ENCODE data around the gene C5orf46. TPM values are rescaled to one million over a fixed set of nuclear protein-coding genes. Genes with fewer than 3 reads are reported as not detected.

C5orf46 gene
- polyA plus RNA-seq, 2 of the 4 experiments (the other 2 are of a cell fraction), result not detected

DNA sequence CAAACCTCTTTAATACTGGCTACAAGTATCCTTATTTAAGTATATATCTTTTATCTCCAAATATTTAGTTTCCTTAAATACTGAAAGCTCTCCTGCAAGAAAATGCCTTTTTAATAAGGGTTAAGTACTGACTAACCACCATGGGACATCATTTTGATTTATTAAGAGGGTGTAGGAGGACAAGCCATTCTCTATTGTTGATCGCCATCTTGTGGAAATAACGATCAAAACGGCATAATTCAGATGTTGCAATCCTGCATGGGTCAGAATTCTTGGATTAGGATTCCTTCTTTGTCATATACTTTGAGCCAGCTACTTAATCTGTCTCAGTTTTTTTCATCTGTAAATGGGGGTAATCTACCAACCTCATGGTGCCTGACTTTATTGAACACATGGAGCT is 28.7 kb upstream of the C5orf46 start:
- ChIA-PET POLR2A (no interaction called here), CTCF (interaction anchor here (0.6 to 4.7 kb wide), 21 partner anchors 9 to 388 kb away, joined by 3 to 35 read pairs (median 4); partner anchors contain the start of gene SCGB3A2)
- DNase-seq (ENCODE audit: low read depth in 1 of 2, low spot score in 1 of 2) (peak; percentile 10 to 52), FAIRE-seq (peak; percentile 77), ATAC-seq (peak; percentile 68 to 80; a peak in 5 of 6 replicates)
- H3K27ac ChIP-seq, result no peak overlapping the region
- no peak for TF ChIP-seq ESRRA (IDR thresholded peaks at IDR 0.05; ENCODE audit: borderline replicate concordance, low read length)
- no peak for TF ChIP-seq TFCP2L1 (CRISPR knock-in tag; IDR thresholded peaks at IDR 0.05)
- peak; percentile 70 to 73 for TF ChIP-seq RAD21 (conservative IDR thresholded peaks at IDR 0.05 in 1 of 2, IDR thresholded peaks at IDR 0.05 in 1 of 2)
- TF ChIP-seq, protein P1, sequence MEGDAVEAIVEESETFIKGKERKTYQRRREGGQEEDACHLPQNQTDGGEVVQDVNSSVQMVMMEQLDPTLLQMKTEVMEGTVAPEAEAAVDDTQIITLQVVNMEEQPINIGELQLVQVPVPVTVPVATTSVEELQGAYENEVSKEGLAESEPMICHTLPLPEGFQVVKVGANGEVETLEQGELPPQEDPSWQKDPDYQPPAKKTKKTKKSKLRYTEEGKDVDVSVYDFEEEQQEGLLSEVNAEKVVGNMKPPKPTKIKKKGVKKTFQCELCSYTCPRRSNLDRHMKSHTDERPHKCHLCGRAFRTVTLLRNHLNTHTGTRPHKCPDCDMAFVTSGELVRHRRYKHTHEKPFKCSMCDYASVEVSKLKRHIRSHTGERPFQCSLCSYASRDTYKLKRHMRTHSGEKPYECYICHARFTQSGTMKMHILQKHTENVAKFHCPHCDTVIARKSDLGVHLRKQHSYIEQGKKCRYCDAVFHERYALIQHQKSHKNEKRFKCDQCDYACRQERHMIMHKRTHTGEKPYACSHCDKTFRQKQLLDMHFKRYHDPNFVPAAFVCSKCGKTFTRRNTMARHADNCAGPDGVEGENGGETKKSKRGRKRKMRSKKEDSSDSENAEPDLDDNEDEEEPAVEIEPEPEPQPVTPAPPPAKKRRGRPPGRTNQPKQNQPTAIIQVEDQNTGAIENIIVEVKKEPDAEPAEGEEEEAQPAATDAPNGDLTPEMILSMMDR (IDR thresholded peaks at IDR 0.05), result peak; percentile 52
- peak; percentile 56 for TF ChIP-seq SMC3 (IDR thresholded peaks at IDR 0.05)
- peak; percentile 77 to 88; a peak in 3 of 4 replicates for TF ChIP-seq CEBPB (IDR thresholded peaks at IDR 0.05)
- no peak overlapping the region for H3K4me3 ChIP-seq
- 0% methylated on average over 3 of the region's 3 CpGs for WGBS (ENCODE audit: missing lambda C conversion rate)
- no peaks in the 10 kb centered on the region for H3K9me3 ChIP-seq
- H3K4me2 ChIP-seq, result no peak overlapping the region
- H3K4me1 ChIP-seq, result no peaks in the 10 kb centered on the region

DNA sequence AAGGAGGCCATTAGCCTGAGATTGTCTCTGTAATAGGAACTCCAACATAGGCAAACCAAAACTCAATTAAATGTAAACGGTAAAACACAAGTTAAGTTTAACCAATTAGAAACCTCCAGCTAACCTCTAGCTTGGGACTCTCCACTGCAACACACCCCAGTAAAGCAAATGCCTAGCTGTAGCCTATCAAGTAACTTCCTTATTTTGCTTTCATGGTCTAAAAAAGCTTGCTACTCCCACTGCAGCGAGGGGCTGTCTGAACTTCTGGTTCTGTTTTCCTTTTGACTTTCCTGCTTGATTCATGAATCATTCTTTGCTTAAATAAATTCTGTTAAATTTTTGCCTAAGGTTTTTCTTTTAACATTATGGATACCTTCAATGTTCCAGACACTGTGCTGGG is 24.4 kb upstream of the C5orf46 start:
- H3K9me3 ChIP-seq, result no peaks in the 10 kb centered on the region
- no peak overlapping the region for H3K4me2 ChIP-seq
- WGBS (ENCODE audit: missing lambda C conversion rate), result 2% methylated on average over 2 of the region's 2 CpGs
- no peak overlapping the region for H3K4me3 ChIP-seq
- no peak overlapping the region for H3K27ac ChIP-seq
- TF ChIP-seq, protein P2, sequence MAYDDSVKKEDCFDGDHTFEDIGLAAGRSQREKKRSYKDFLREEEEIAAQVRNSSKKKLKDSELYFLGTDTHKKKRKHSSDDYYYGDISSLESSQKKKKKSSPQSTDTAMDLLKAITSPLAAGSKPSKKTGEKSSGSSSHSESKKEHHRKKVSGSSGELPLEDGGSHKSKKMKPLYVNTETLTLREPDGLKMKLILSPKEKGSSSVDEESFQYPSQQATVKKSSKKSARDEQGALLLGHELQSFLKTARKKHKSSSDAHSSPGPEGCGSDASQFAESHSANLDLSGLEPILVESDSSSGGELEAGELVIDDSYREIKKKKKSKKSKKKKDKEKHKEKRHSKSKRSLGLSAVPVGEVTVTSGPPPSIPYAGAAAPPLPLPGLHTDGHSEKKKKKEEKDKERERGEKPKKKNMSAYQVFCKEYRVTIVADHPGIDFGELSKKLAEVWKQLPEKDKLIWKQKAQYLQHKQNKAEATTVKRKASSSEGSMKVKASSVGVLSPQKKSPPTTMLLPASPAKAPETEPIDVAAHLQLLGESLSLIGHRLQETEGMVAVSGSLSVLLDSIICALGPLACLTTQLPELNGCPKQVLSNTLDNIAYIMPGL (CRISPR knock-in tag; IDR thresholded peaks at IDR 0.05; ENCODE audit: borderline replicate concordance), result no peak
- TF ChIP-seq ZFP36 (IDR thresholded peaks at IDR 0.05; ENCODE audit: borderline replicate concordance, partially characterized antibody), result no peak
- no peak for TF ChIP-seq SMC3 (IDR thresholded peaks at IDR 0.05)
- no peak for TF ChIP-seq MAFK (IDR thresholded peaks at IDR 0.05; ENCODE audit: partially characterized antibody)
- no peak for TF ChIP-seq HDAC2 (IDR thresholded peaks at IDR 0.05)
- no peak for TF ChIP-seq NPAS2 (CRISPR knock-in tag; IDR thresholded peaks at IDR 0.05; ENCODE audit: borderline replicate concordance)
- TF ChIP-seq, protein P3, sequence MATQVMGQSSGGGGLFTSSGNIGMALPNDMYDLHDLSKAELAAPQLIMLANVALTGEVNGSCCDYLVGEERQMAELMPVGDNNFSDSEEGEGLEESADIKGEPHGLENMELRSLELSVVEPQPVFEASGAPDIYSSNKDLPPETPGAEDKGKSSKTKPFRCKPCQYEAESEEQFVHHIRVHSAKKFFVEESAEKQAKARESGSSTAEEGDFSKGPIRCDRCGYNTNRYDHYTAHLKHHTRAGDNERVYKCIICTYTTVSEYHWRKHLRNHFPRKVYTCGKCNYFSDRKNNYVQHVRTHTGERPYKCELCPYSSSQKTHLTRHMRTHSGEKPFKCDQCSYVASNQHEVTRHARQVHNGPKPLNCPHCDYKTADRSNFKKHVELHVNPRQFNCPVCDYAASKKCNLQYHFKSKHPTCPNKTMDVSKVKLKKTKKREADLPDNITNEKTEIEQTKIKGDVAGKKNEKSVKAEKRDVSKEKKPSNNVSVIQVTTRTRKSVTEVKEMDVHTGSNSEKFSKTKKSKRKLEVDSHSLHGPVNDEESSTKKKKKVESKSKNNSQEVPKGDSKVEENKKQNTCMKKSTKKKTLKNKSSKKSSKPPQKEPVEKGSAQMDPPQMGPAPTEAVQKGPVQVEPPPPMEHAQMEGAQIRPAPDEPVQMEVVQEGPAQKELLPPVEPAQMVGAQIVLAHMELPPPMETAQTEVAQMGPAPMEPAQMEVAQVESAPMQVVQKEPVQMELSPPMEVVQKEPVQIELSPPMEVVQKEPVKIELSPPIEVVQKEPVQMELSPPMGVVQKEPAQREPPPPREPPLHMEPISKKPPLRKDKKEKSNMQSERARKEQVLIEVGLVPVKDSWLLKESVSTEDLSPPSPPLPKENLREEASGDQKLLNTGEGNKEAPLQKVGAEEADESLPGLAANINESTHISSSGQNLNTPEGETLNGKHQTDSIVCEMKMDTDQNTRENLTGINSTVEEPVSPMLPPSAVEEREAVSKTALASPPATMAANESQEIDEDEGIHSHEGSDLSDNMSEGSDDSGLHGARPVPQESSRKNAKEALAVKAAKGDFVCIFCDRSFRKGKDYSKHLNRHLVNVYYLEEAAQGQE (IDR thresholded peaks at IDR 0.05), result no peak
- no peak for TF ChIP-seq RFX5 (IDR thresholded peaks at IDR 0.05)
- no peak for TF ChIP-seq TP53 (CRISPR knock-in tag; IDR thresholded peaks at IDR 0.05)
- TF ChIP-seq NR3C1 (IDR thresholded peaks at IDR 0.05), result no peak
- no peak for TF ChIP-seq MYC (IDR thresholded peaks at IDR 0.05; ENCODE audit: borderline replicate concordance, low read length)
- TF ChIP-seq FOSL2 (IDR thresholded peaks at IDR 0.05), result no peak
- TF ChIP-seq FOSL2 (CRISPR knock-in tag; IDR thresholded peaks at IDR 0.05), result no peak
- ChIA-PET POLR2A (no interaction called here), CTCF (interaction anchor here (1.5 kb wide), 1 partner anchor 44 kb away, joined by 4 read pairs; no protein-coding TSS in a partner anchor)
- DNase-seq (ENCODE audit: low read depth in 1 of 2, low spot score in 1 of 2) (no peak), ATAC-seq (no peak), FAIRE-seq (no peak)
- H3K4me1 ChIP-seq, result no peaks in the 10 kb centered on the region

Data from A549 (cell line).